C4-2B (cell line): ENCODE data around the gene LHFPL6.

Experiments
- ZFX ChIP-seq: fragments of 450-650 bp; IDR thresholded peaks from 2 replicates; pipeline ENCODE4 v1.6.1; 2017
- TF ChIP-seq, protein P1 (sequence below): fragments of 450-650 bp; conservative IDR thresholded peaks from 2 replicates; pipeline ENCODE4 v1.5.1; 2017; ENCODE audit warnings: mild to moderate bottlenecking

DNA sequence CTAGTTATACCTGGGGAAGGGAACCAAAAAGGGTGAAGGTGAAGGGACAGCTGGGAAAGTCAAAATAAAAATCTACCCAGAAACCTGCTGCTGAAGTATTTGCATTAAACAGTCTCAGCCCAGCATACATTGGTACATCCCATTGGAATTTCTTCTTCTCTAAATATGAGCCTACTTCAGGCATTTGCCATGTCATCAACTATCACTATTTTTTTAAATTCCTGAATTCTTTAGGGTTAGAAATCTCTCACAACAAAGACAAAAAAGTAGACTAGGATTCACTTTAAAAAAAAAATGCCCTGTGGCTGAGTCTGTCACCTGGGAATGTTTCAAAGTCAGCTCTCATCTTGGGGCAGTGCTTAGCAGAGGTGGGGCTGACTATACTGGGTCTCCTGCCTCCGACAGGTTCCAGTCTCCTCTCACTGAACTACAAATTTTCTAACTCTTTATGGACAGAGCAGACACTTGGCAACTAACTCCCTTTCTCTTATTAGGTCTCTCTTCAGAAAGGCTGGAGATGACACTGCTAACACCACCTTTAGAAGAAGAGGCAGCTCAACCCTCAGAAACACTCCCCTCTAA is 141.2 kb downstream of the LHFPL6 start:
- TF ChIP-seq, protein P1, sequence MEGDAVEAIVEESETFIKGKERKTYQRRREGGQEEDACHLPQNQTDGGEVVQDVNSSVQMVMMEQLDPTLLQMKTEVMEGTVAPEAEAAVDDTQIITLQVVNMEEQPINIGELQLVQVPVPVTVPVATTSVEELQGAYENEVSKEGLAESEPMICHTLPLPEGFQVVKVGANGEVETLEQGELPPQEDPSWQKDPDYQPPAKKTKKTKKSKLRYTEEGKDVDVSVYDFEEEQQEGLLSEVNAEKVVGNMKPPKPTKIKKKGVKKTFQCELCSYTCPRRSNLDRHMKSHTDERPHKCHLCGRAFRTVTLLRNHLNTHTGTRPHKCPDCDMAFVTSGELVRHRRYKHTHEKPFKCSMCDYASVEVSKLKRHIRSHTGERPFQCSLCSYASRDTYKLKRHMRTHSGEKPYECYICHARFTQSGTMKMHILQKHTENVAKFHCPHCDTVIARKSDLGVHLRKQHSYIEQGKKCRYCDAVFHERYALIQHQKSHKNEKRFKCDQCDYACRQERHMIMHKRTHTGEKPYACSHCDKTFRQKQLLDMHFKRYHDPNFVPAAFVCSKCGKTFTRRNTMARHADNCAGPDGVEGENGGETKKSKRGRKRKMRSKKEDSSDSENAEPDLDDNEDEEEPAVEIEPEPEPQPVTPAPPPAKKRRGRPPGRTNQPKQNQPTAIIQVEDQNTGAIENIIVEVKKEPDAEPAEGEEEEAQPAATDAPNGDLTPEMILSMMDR, result no peak
- TF ChIP-seq ZFX, result no peak
